ENCODE measurements around the gene SYNDIG1L. TPM values are rescaled to one million over a fixed set of nuclear protein-coding genes. Genes with fewer than 3 reads are reported as not detected.

SYNDIG1L gene
- total and polyA plus RNA-seq, 2 of the 13 experiments (the other 11 are each of a cell fraction or from before 2014, with no cell fraction given): 0.04 TPM; not detected in 1

DNA sequence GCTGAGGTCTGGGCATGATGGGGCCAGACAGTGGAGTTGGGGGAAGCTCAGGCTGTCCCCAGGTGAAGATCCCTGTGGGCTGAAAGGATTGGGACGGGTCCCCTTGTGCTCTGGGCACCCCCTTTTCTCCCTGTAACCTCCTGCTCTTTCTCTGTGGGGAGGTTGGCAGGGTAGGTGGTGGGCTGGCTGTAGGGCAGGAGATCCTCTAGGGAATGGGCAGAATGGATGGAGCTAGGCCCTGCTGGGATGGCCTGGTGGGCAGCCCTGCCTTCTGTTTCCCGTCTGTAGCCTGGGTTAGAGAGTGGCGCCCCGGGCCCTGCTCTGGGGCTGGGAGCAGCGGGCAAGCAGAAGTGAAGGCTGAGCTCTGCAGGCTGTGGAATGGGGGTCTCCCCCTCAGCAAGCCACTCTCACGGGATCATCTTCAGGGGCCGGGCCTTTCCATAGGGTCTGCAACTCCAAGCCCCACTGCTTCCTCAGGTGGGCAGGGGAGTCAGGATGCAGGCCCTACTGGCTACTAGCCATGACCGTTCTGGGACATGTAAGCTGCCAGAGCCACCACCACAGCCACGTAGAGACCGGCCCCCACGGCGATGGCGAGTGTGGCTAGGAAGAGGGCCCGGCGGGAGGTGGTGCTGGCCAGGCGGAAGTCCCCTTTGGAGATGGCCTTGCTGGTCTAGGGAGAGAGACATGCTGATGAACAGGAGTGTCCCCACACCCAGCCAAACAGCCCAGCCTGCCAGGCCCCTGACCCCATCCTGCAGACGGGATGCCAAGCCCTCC lies 18.8 kb downstream of the SYNDIG1L start:
- BruUV-seq (replicated peaks): no TSS peak
- in situ Hi-C loops (cut with HindIII; ENCODE audit: extremely low pct_ligation_motif_present, low pct_unique_long_range_greater_than_20kb): no loop called here
- FAIRE-seq: no peak

More for the DNA sequence above, 18.8 kb downstream of the SYNDIG1L start:
- intact Hi-C loops (cut with micrococcal nuclease; ENCODE audit: unreplicated experiment): no loop called here
- Histone ChIP-seq H3K9me3 (ENCODE audit: low read length) (no peaks in the 10 kb centered on the region), H3K4me2 (ENCODE audit: low read depth, low read length) (no peak overlapping the region), H4K20me1 (ENCODE audit: insufficient read depth, low read length) (no peaks in the 10 kb centered on the region), H3K36me3 (replicated peaks in 1 of 2; ENCODE audit: control insufficient read depth in 1 of 2, insufficient read depth in 2 of 2, low read length in 2 of 2) (no peaks in the 10 kb centered on the region), H3K9ac (ENCODE audit: insufficient read depth, low read depth, low read length) (no peak overlapping the region), H3K27ac (ENCODE audit: extremely low read length, insufficient read depth, low read length) (no peak overlapping the region), H2AFZ (ENCODE audit: low read length) (no peak overlapping the region), H3K4me3 (replicated peaks in 1 of 3; ENCODE audit: insufficient read depth in 1 of 3, low read depth in 2 of 3, low read length in 3 of 3) (no peak overlapping the region), H3K4me1 (ENCODE audit: insufficient read depth, low read length) (no peaks in the 10 kb centered on the region), H3K79me2 (ENCODE audit: insufficient read depth, low read length) (no peaks in the 10 kb centered on the region), H3K27me3 (ENCODE audit: control insufficient read depth in 1 of 2, insufficient read depth in 2 of 2, low read length in 2 of 2) (peaks cover 4 to 23% of the 10 kb centered on the region in 2 experiments; a peak in 3 of 5 replicates)
- no peak for DNase-seq (ENCODE audit: low spot score)
- no peak for ATAC-seq
- ChIA-PET CTCF (ENCODE audit: low intra/inter-chr PET ratio, low total read pairs) (no interaction called here), POLR2A (no interaction called here)
- TF ChIP-seq ETV5 (CRISPR knock-in tag; IDR thresholded peaks at IDR 0.05; ENCODE audit: borderline replicate concordance) (no peak), ZNF253 (CRISPR knock-in tag; IDR thresholded peaks at IDR 0.05; ENCODE audit: borderline replicate concordance) (no peak), SIX4 (CRISPR knock-in tag; IDR thresholded peaks at IDR 0.05) (no peak), PLSCR1 (CRISPR knock-in tag; IDR thresholded peaks at IDR 0.05; ENCODE audit: borderline replicate concordance) (no peak), PHF21A (CRISPR knock-in tag; IDR thresholded peaks at IDR 0.05) (no peak), ZC3H13 (CRISPR knock-in tag; IDR thresholded peaks at IDR 0.05) (no peak), KMT2A (CRISPR knock-in tag; IDR thresholded peaks at IDR 0.05) (no peak), HNRNPUL1 (IDR thresholded peaks at IDR 0.05; ENCODE audit: low read depth, low read length) (no peak), ZSCAN22 (CRISPR knock-in tag; IDR thresholded peaks at IDR 0.05) (no peak), TCF7L2 (IDR thresholded peaks at IDR 0.05; ENCODE audit: low read depth, low read length) (no peak), IRF1 (CRISPR knock-in tag; IDR thresholded peaks at IDR 0.05; ENCODE audit: low read depth) (no peak), ZNF788 (CRISPR knock-in tag; IDR thresholded peaks at IDR 0.05; ENCODE audit: borderline replicate concordance) (no peak), HNF4G (IDR thresholded peaks at IDR 0.05; ENCODE audit: borderline replicate concordance, low read depth, low read length) (no peak), HNF4G (CRISPR knock-in tag; IDR thresholded peaks at IDR 0.05; ENCODE audit: borderline replicate concordance, low read depth) (no peak)
- TF ChIP-seq, protein P1, sequence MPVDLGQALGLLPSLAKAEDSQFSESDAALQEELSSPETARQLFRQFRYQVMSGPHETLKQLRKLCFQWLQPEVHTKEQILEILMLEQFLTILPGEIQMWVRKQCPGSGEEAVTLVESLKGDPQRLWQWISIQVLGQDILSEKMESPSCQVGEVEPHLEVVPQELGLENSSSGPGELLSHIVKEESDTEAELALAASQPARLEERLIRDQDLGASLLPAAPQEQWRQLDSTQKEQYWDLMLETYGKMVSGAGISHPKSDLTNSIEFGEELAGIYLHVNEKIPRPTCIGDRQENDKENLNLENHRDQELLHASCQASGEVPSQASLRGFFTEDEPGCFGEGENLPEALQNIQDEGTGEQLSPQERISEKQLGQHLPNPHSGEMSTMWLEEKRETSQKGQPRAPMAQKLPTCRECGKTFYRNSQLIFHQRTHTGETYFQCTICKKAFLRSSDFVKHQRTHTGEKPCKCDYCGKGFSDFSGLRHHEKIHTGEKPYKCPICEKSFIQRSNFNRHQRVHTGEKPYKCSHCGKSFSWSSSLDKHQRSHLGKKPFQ (CRISPR knock-in tag; IDR thresholded peaks at IDR 0.05; ENCODE audit: insufficient replicate concordance): no peak
- TF ChIP-seq, protein P2, sequence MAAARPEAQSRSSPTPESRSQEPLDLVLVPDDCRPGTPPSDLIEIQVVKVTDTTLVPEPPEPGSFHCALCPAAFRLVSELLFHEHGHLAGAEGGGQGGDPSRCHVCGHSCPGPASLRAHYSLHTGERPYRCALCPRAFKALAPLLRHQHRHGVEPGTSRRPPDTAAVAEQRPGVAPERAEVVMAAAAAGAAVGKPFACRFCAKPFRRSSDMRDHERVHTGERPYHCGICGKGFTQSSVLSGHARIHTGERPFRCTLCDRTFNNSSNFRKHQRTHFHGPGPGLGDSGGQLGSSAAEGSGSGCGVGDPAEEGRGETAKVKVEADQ (CRISPR knock-in tag; IDR thresholded peaks at IDR 0.05; ENCODE audit: borderline replicate concordance): no peak
- 14% methylated on average over 3 of the region's 17 CpGs for WGBS (ENCODE audit: low lambda C conversion rate)
